Left lung (tissue), 10 donors: Measurements from ENCODE around the gene MEI4. TPM values are rescaled to one million over a fixed set of nuclear protein-coding genes. Genes with fewer than 3 reads are reported as not detected.
"Not testable (repeated sequence)": the region's sequence is repeated elsewhere in the genome, so short reads cannot be mapped to it uniquely, and the experiment has no call there.

ENCODE experiments used
- ATAC-seq: fragments of 200-7000 bp; cut with Tn5 transposase; one replicate; pipeline ENCODE4 v1.9.1; 2020; ENCODE audit warnings: moderate library complexity
- DNase-seq, 4 donors: peaks; one replicate each; pipeline ENCODE4 v3.0.0-alpha.2; 2013 to 2020
- H3K27ac ChIP-seq, 2 donors: fragments of 200-600 bp; sonication (generic) in 1 of 2; one replicate each; pipeline versions ENCODE4 v1.5.0 to v1.8.0; 2020 to 2021
- H3K27me3 ChIP-seq, 2 donors: fragments of 200-600 bp; sonication (generic) in 1 of 2; one replicate each; pipeline versions ENCODE4 v1.5.0 to v1.8.0; 2020 to 2021
- H3K36me3 ChIP-seq, 2 donors: fragments of 200-600 bp; sonication (generic) in 1 of 2; one replicate each; pipeline versions ENCODE4 v1.5.0 to v1.8.0; 2020 to 2021
- H3K4me1 ChIP-seq, 2 donors: fragments of 200-600 bp; one replicate each; pipeline ENCODE4 v1.8.0; 2021
- H3K4me3 ChIP-seq, 2 donors: fragments of 200-600 bp; sonication (generic) in 1 of 2; one replicate each; pipeline versions ENCODE4 v1.5.0 to v1.8.0; 2020 to 2021; ENCODE audit warnings: mild to moderate bottlenecking in 1 of 2
- H3K9me3 ChIP-seq, 2 donors: fragments of 200-600 bp; sonication (generic) in 1 of 2; one replicate each; pipeline versions ENCODE4 v1.5.0 to v1.8.0; 2020 to 2021
- CTCF ChIP-seq, 2 donors: fragments of 200-600 bp; sonication (generic) in 1 of 2; IDR thresholded peaks; one replicate each; pipeline versions ENCODE4 v1.5.0 to v1.8.0; 2021; ENCODE audit warnings: antibody characterized with exemption in 2 of 2
- intact Hi-C, 2 donors: fragments of 100-400 bp; cut with DNase I; formaldehyde crosslinking; loops; one replicate each; pipeline versions ENCODE4 v1.11.2 to v1.14.2; 2022
- polyA plus RNA-seq, 6 donors: library from polyadenylated mRNA; unstranded; fragments of 120-200 nt; gene quantifications; one replicate each; pipeline ENCODE4 v1.2.1, GENCODE V29; 2013; ENCODE audit not compliant: insufficient read length in 6 of 6
- total RNA-seq, 2 donors: library from RNA; stranded (reverse); fragmentation: NEBNext Ultra II Directional; extraction: Animal tissue kit (Norgen Biotek cat#: 25700); gene quantifications; one replicate each; pipeline ENCODE4 v1.2.1, GENCODE V29; 2021
- donor health status: DM: no; HTN: yes; CAD: no.
- donor health status: DM: no; HTN: no; CAD: no.

The MEI4 gene
- total and polyA plus RNA-seq, 8 donors, result 0.05 to 0.24 (median 0.10) TPM; not detected in 2

DNA sequence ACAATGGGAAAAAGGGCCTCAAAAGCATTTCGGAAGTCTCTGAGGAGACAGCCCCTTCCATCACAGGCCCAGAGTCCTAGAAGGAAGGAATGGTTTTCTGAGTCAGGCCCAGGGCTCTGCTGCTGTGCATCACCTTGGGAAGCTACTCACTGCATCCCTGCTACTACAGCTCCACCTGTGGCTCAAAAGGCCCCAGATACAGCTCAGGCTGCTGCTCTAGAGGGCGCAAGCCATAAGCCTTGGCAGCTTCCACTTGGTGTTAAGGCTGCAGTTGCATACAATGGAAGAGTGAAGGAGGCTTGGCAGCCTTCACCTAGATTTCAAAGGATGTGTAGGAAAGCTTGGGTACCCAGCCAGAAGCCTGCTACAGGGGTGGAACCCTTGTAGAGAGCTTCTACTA, 54.8 kb downstream of the MEI4 start:
- no peak overlapping the region for H3K4me3 ChIP-seq
- ATAC-seq (no peak), DNase-seq (no peak)
- H3K36me3 ChIP-seq, result no peaks in the 10 kb centered on the region
- H3K27ac ChIP-seq, result no peak overlapping the region
- no peaks in the 10 kb centered on the region for H3K27me3 ChIP-seq
- intact Hi-C loops, result no loop called here
- TF ChIP-seq CTCF (IDR thresholded peaks at IDR 0.05), result no peak
- H3K4me1 ChIP-seq, result no peaks in the 10 kb centered on the region
- H3K9me3 ChIP-seq, result peaks cover 0 to 18% of the 10 kb centered on the region in 2 donors

GRCh38 chr6:77715588-77715987, 62.7 kb downstream of the MEI4 start:
- Histone ChIP-seq H3K4me3 (no peak overlapping the region), H3K27ac (no peak overlapping the region), H3K9me3 (peaks cover 0 to 4% of the 10 kb centered on the region in 2 donors), H3K27me3 (no peaks in the 10 kb centered on the region), H3K36me3 (no peaks in the 10 kb centered on the region), H3K4me1 (no peaks in the 10 kb centered on the region)
- no peak for DNase-seq
- ATAC-seq, result no peak
- intact Hi-C loops, result no loop called here
- TF ChIP-seq CTCF (IDR thresholded peaks at IDR 0.05), result no peak

DNA sequence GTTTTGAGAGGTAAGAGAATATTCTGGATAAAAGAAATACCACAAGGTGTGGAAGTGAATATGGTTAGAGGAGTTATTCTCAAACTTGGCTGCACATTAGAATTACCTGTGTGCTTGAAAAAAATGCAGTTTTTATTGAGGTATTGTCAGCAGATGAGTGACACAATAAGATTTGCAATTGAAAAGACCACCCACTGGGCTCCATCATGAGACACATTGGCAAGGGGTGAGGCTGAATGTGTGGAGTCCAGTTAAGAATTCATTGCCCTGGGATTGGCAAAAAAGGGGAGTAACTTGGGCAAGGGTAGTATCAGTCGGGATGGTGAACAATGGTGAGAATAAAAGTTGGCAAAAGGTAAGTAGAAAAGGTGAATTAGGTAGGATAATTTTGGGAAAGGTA, 63.5 kb downstream of the MEI4 start:
- Histone ChIP-seq H3K27me3 (no peaks in the 10 kb centered on the region), H3K4me1 (no peaks in the 10 kb centered on the region), H3K9me3 (peaks cover 0 to 4% of the 10 kb centered on the region in 2 donors), H3K27ac (no peak overlapping the region), H3K4me3 (no peak overlapping the region), H3K36me3 (no peaks in the 10 kb centered on the region)
- intact Hi-C loops, result no loop called here
- ATAC-seq (no peak), DNase-seq (no peak)
- TF ChIP-seq CTCF (IDR thresholded peaks at IDR 0.05), result no peak

DNA sequence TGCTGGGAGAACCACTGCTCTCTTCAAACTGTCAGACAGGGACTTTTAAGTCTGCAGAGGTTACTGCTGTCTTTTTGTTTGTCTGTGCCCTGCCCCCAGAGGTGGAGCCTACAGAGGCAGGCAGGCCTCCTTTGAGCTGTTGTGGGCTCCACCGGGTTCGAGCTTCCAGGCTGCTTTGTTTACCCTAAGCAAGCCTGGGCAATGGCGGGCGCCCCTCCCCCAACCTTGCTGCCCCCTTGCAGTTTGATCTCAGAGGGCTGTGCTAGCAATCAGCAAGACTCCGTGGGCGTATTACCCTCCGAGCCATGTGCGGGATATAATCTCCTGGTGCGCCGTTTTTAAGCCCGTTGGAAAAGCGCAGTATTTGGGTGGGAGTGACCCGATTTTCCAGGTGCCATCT, 83.2 kb downstream of the MEI4 start:
- H3K27me3 ChIP-seq, H3K4me3 ChIP-seq, intact Hi-C loops, DNase-seq, H3K36me3 ChIP-seq, H3K27ac ChIP-seq, H3K4me1 ChIP-seq, H3K9me3 ChIP-seq, ATAC-seq: not testable (repeated sequence)

DNA sequence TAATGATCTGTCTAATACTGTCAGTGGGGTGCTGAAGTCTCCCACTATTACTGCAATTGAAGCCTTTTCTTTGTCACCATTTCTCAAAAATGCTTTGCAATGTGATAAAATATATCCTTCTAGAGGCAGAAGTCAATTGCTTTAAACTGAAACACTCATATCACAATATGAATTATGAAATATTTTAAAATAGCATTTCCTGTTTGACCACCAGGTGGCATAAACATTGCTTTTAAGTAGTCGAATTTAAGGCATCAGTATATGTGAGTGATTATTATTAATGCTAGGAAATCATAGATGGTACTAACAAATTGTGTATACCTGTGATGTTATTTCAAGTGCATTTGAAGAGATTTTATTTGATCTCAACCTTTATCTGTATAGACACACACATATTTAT, 87.5 kb downstream of the MEI4 start:
- H3K9me3 ChIP-seq, result peaks cover 0 to 7% of the 10 kb centered on the region in 2 donors
- no peaks in the 10 kb centered on the region for H3K36me3 ChIP-seq
- no peaks in the 10 kb centered on the region for H3K27me3 ChIP-seq
- no peak overlapping the region for H3K4me3 ChIP-seq
- intact Hi-C loops, result no loop called here
- peak in 1 of 2 donors; percentile 27 for TF ChIP-seq CTCF (IDR thresholded peaks at IDR 0.05)
- no peak for ATAC-seq
- H3K27ac ChIP-seq, result no peak overlapping the region
- no peaks in the 10 kb centered on the region for H3K4me1 ChIP-seq
- peak in 1 of 4 donors; percentile 9 for DNase-seq

DNA sequence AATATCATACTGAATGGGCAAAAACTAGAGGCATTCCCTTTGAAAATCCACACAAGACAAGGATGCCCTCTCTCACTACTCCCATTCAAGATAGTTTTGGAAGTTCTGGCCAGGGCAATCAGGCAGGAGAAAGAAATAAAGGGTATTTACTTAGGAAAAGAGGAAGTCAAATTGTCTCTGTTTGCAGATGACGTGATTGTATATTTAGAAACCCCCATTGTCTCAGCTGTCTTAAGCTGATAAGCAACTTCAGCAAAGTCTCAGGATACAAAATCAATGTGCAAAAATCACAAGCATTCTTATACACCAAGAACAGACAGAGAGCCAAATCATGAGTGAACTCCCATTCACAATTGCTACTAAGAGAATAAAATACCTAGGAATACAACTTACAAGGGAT, 99.3 kb downstream of the MEI4 start:
- ATAC-seq, H3K4me3 ChIP-seq, H3K36me3 ChIP-seq, H3K27ac ChIP-seq, intact Hi-C loops, H3K27me3 ChIP-seq, DNase-seq, H3K4me1 ChIP-seq: not testable (repeated sequence)
- peaks cover 0 to 11% of the 10 kb centered on the region in 2 donors for H3K9me3 ChIP-seq
